Neutrophil (primary cell): ENCODE measurements around the gene C1orf167.

Experiments used
- H3K27ac ChIP-seq: fragments of 200-600 bp; sonication (generic); 2 replicates; pipeline ENCODE4 v1.5.1; 2016; ENCODE audit warnings: mild to moderate bottlenecking, moderate library complexity
- H3K27me3 ChIP-seq: fragments of 200-600 bp; sonication (generic); 2 replicates; pipeline ENCODE4 v1.6.0; 2016; ENCODE audit warnings: mild to moderate bottlenecking
- H3K36me3 ChIP-seq: fragments of 200-600 bp; sonication (generic); 2 replicates; pipeline ENCODE4 v1.5.1; 2017
- H3K4me1 ChIP-seq, 2 experiments: fragments of 200-600 bp in 1 of 2; sonication (generic) in 1 of 2; 1 replicate in 1 of 2; 2 replicates in 1 of 2; pipeline versions ENCODE4 v1.5.1 to v1.6.1; 2013 to 2016; ENCODE audit warnings: low read depth in 1 of 2, low read length in 1 of 2, mild to moderate bottlenecking in 1 of 2, moderate library complexity in 1 of 2; ENCODE audit not compliant: control insufficient read depth in 1 of 2, insufficient read depth in 1 of 2
- H3K4me3 ChIP-seq, 2 experiments: fragments of 200-600 bp in 1 of 2; sonication (generic) in 1 of 2; 1 replicate in 1 of 2; 2 replicates in 1 of 2; pipeline ENCODE4 v1.5.1; 2013 to 2016; ENCODE audit warnings: low read depth in 1 of 2, low read length in 1 of 2, mild to moderate bottlenecking in 1 of 2, moderate library complexity in 1 of 2
- H3K9me3 ChIP-seq: fragments of 200-600 bp; sonication (generic); 2 replicates; pipeline ENCODE4 v1.5.1; 2016
- TF ChIP-seq, protein P1 (sequence below): fragments of 200-600 bp; sonication (generic); IDR thresholded peaks from 2 replicates; pipeline ENCODE4 v1.5.1; 2016; ENCODE audit warnings: antibody characterized with exemption

Gene C1orf167

DNA sequence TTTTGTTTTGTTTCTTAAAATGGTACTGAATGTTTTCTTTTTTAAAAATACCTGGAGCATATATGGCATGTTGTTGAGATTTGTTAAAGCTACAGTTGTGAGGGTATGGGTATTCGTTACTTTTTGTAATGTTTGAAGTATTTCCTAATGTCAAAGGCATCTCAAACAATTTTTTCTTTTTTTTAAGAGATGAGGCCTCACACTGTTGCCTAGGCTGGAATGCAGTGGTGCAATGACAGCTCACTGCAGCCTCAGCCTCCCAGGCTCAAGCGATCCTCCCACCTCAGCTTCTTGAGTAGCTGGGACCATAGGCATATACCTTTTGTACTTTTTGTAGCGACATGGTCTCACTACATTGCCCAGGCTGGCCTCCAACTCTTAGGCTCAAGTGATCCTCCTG lies 60.1 kb downstream of the C1orf167 start:
- TF ChIP-seq, protein P1, sequence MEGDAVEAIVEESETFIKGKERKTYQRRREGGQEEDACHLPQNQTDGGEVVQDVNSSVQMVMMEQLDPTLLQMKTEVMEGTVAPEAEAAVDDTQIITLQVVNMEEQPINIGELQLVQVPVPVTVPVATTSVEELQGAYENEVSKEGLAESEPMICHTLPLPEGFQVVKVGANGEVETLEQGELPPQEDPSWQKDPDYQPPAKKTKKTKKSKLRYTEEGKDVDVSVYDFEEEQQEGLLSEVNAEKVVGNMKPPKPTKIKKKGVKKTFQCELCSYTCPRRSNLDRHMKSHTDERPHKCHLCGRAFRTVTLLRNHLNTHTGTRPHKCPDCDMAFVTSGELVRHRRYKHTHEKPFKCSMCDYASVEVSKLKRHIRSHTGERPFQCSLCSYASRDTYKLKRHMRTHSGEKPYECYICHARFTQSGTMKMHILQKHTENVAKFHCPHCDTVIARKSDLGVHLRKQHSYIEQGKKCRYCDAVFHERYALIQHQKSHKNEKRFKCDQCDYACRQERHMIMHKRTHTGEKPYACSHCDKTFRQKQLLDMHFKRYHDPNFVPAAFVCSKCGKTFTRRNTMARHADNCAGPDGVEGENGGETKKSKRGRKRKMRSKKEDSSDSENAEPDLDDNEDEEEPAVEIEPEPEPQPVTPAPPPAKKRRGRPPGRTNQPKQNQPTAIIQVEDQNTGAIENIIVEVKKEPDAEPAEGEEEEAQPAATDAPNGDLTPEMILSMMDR = no peak
- peaks cover 40% of the 10 kb centered on the region for H3K36me3 ChIP-seq
- no peak overlapping the region for H3K4me3 ChIP-seq
- H3K4me1 ChIP-seq = no peaks in the 10 kb centered on the region
- no peaks in the 10 kb centered on the region for H3K9me3 ChIP-seq
- no peak overlapping the region for H3K27ac ChIP-seq
- H3K27me3 ChIP-seq = no peaks in the 10 kb centered on the region

DNA sequence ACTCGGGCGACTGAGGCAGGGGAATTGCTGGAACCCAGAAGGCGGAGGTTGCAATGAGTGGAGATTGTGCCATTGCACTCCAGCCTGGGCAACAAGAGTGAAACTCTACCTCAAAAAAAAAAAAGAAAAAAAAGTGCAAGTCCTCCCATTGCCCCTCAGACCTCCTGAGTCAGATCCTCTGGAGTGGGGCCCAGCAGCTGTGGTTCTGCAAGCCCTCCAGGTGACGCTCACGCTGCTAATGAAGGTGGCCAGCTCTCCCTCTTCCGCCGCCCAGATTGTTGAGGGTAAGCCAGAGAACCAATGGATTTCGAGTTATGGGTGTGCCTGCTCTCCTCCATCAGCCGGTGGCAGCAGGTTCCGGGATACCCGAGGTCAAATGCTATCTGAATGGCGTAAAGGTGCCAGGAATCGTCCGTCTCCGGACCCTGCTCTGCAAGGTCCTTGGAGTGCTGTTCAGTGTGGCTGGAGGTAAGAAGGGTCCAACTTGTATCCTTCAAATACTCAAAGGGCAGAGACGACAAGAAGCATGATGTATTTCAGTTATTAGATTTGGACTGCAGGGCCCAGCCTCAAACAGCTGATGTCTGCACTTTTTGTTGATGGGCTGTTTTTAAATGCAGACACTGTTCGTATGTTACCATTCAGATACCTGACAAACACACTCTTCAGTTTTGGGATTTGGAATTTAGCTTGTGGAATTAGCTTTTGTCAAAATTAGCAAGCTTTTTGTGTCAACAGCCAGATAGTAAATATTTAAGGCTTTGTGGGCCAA lies 61.6 kb downstream of the C1orf167 start:
- H3K4me3 ChIP-seq = no peak overlapping the region
- no peaks in the 10 kb centered on the region for H3K9me3 ChIP-seq
- no peaks in the 10 kb centered on the region for H3K27me3 ChIP-seq
- H3K36me3 ChIP-seq = peaks cover 47% of the 10 kb centered on the region
- no peak overlapping the region for H3K27ac ChIP-seq
- H3K4me1 ChIP-seq = no peaks in the 10 kb centered on the region
- TF ChIP-seq, protein P1 = no peak

DNA sequence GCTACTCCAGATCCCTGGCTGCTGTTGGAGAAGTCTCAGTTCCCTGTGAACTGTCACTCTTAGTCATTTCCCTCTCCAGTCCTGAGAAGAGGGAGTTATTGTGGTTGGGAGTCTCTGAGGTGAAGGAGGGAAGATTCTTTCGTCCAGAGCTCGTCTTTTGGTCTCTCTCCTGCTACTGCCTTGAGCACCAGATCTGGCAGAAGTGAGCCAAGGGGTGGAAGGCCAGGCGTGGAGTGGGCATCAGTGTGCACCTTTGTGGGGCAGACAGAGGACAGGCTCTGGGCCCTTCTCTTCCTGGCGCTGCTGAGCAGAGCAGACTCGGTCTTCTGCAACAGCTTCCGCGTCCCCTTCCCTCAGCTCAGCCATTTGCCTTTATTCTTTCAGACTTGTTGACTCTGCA lies 63.1 kb downstream of the C1orf167 start:
- H3K27me3 ChIP-seq = no peaks in the 10 kb centered on the region
- TF ChIP-seq, protein P1 = no peak
- no peak overlapping the region for H3K4me3 ChIP-seq
- peaks cover 58% of the 10 kb centered on the region for H3K36me3 ChIP-seq
- no peak overlapping the region for H3K27ac ChIP-seq
- no peaks in the 10 kb centered on the region for H3K4me1 ChIP-seq
- no peaks in the 10 kb centered on the region for H3K9me3 ChIP-seq

DNA sequence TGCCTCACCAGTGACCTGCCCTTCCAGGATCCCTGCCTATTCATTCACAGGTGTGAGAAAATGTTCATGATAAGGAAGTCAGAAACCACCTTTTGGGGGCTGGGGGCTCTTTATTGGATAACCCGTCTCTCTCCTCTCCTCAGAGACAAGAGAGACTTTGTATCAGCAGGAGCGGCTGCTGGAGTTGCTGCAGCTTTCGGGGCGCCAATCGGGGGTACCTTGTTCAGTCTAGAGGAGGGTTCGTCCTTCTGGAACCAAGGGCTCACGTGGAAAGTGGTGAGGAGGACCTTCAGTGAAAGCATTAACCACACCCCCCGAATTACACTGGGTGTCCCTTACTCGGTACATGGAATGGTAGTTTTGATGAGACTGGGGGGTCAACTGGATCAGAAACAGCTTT lies 65.0 kb downstream of the C1orf167 start:
- Histone ChIP-seq H3K4me3 (no peak overlapping the region), H3K36me3 (peaks cover 71% of the 10 kb centered on the region), H3K27me3 (no peaks in the 10 kb centered on the region), H3K9me3 (no peaks in the 10 kb centered on the region), H3K4me1 (no peaks in the 10 kb centered on the region), H3K27ac (no peak overlapping the region)
- TF ChIP-seq, protein P1 = no peak

DNA sequence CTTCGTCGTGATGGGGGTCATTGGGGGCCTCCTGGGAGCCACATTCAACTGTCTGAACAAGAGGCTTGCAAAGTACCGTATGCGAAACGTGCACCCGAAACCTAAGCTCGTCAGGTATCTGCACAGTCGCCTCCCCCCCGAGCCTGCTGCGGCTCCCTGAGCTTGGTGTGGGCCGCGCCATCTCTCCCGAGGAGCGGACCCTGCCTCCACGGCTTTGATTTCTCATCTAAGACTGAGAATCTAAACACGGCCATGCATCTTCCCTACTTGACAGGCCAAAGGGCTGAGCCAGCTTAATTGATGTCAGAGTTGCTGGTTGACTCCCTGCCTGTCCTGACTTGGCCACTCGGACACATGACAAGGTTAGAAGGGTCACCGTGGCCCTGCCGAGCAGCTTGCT lies 66.5 kb downstream of the C1orf167 start:
- Histone ChIP-seq H3K36me3 (peaks cover 82% of the 10 kb centered on the region), H3K4me1 (no peaks in the 10 kb centered on the region), H3K27ac (no peak overlapping the region), H3K9me3 (no peaks in the 10 kb centered on the region), H3K4me3 (no peak overlapping the region), H3K27me3 (no peaks in the 10 kb centered on the region)
- TF ChIP-seq, protein P1 = no peak
